ENCODE measurements around the gene GATA3. TPM values are rescaled to one million over a fixed set of nuclear protein-coding genes. Genes with fewer than 3 reads are reported as not detected.

GATA3 gene
- total and polyA plus RNA-seq, 9 donors = 0.11 to 9.8 (median 0.33) TPM

GRCh38 chr10:8114741-8115617 is 60.5 kb downstream of the GATA3 start:
- Histone ChIP-seq H3K9me3 (replicated peaks; ENCODE audit: control insufficient read depth, low read depth, low read length) (no peaks in the 10 kb centered on the region), H3K27me3 (ENCODE audit: control insufficient read depth, insufficient read depth, low read length) (peaks cover 2% of the 10 kb centered on the region), H3K4me1 (ENCODE audit: control insufficient read depth, insufficient read depth, low read length) (no peaks in the 10 kb centered on the region), H3K27ac (ENCODE audit: low read length) (no peak overlapping the region), H3K4me3 (ENCODE audit: low read length) (no peak overlapping the region), H3K36me3 (ENCODE audit: control insufficient read depth, insufficient read depth, low read length) (no peaks in the 10 kb centered on the region)
- 96% methylated on average over 4 of the region's 13 CpGs for WGBS (ENCODE audit: insufficient coverage)
- no peak for DNase-seq

DNA sequence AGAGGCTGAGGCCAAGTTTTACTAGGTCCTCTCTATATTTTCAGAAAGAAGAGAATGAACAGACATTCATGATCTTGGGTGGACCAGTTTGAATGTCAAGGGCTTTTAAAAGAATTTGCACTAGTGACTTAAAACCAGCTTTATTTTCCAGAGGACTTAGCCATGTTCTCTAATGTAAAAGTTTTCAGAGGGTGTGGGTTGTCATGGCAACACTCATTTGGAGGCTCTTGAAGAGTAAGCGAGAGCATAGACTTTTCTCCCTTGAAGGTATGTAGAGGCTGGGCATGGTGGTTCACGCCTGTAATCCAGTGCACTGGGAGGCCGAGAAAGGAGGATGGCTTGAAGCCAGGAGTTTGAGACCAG is 61.1 kb downstream of the GATA3 start:
- no peaks in the 10 kb centered on the region for H3K36me3 ChIP-seq (ENCODE audit: control insufficient read depth, insufficient read depth, low read length)
- no peak for DNase-seq
- H3K4me1 ChIP-seq (ENCODE audit: control insufficient read depth, insufficient read depth, low read length) = no peaks in the 10 kb centered on the region
- no peak overlapping the region for H3K27ac ChIP-seq (ENCODE audit: low read length)
- peaks cover 2% of the 10 kb centered on the region for H3K27me3 ChIP-seq (ENCODE audit: control insufficient read depth, insufficient read depth, low read length)
- no peak overlapping the region for H3K4me3 ChIP-seq (ENCODE audit: low read length)
- no peaks in the 10 kb centered on the region for H3K9me3 ChIP-seq (replicated peaks; ENCODE audit: control insufficient read depth, low read depth, low read length)
- WGBS (ENCODE audit: insufficient coverage) = 100% methylated on average over 2 of the region's 3 CpGs

GRCh38 chr10:8116474-8116873 is 62.0 kb downstream of the GATA3 start:
- Histone ChIP-seq H3K36me3 (ENCODE audit: control insufficient read depth, insufficient read depth, low read length) (no peaks in the 10 kb centered on the region), H3K27ac (ENCODE audit: low read length) (no peak overlapping the region), H3K9me3 (replicated peaks; ENCODE audit: control insufficient read depth, low read depth, low read length) (no peaks in the 10 kb centered on the region), H3K27me3 (ENCODE audit: control insufficient read depth, insufficient read depth, low read length) (peaks cover 2% of the 10 kb centered on the region), H3K4me3 (ENCODE audit: low read length) (no peak overlapping the region), H3K4me1 (ENCODE audit: control insufficient read depth, insufficient read depth, low read length) (no peaks in the 10 kb centered on the region)
- WGBS (ENCODE audit: insufficient coverage) = no CpG with 5 or more reads among the region's 5 CpGs
- DNase-seq = no peak

DNA sequence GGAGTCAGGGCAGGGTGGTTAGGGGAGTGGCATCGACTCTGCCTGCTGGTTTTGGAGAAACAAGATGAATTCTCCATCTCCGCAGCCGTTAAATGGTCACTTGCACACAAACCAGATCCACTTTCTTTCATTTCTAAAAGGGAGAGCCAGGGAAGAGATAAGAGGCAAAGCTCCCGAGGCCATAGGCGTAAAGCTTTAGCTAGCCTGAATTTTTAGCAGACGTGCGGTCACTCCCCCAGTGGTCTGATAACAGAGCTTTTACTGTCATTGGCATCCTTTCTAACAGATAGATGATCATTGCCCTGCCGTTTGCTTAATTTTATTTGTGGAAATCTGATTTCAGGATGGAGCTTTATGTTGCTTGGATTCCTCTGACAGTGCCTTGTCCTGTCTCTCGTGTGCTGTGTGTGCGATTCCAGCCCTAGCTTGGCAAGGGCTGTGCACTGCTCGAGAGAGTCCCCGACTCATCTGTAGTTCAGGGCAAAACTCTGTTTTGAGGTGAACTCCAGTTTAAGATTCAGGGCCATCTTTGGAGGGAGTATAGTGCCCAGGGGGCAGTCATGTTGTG is 62.5 kb downstream of the GATA3 start:
- WGBS (ENCODE audit: insufficient coverage) = 50% methylated on average over 1 of the region's 12 CpGs

GRCh38 chr10:8121201-8121890 is 66.9 kb downstream of the GATA3 start:
- no peak for DNase-seq
- no peaks in the 10 kb centered on the region for H3K36me3 ChIP-seq (ENCODE audit: control insufficient read depth, insufficient read depth, low read length)
- WGBS (ENCODE audit: insufficient coverage) = 90% methylated on average over 6 of the region's 12 CpGs

More for the DNA sequence above, 62.5 kb downstream of the GATA3 start:
- Histone ChIP-seq H3K4me1 (ENCODE audit: control insufficient read depth, insufficient read depth, low read length) (no peaks in the 10 kb centered on the region), H3K4me3 (ENCODE audit: low read length) (no peak overlapping the region), H3K27ac (ENCODE audit: low read length) (no peak overlapping the region), H3K9me3 (replicated peaks; ENCODE audit: control insufficient read depth, low read depth, low read length) (no peaks in the 10 kb centered on the region), H3K27me3 (ENCODE audit: control insufficient read depth, insufficient read depth, low read length) (peaks cover 2% of the 10 kb centered on the region), H3K36me3 (ENCODE audit: control insufficient read depth, insufficient read depth, low read length) (no peaks in the 10 kb centered on the region)
- DNase-seq = no peak

DNA sequence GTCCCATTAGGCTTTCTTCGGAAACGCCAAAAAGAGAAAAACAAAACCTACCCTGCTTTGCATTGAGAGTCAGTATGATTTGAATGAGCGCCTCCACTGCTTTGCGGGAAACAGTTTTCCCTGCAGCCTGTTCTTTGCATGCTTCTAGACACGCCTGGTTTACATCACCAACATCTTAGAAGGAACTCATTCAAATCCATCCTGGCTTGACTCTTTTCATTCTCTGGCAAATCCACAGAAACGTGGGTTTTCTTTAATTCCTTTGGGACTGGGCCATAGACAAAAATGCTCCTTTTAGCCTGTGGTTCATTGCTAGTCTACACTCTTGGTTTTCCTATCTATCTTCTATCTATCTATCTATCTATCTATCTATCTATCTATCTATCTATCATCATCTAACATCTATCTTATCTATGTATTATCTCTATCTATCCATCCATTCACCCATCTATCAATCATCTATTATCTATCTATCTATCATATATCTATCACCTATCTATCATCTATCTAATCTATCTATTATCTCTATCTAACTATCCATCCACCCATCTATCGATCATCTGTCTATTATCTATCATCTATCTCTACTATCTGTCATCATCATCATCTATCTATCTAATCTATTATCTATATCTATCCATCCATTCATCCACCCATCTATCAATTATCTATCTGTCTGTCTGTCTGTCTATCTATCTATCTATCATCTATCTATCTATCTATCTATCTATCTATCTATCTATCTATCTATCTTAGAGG is 68.3 kb downstream of the GATA3 start:
- Histone ChIP-seq H3K4me1 (ENCODE audit: control insufficient read depth, insufficient read depth, low read length) (no peaks in the 10 kb centered on the region), H3K27ac (ENCODE audit: low read length) (no peak overlapping the region), H3K9me3 (replicated peaks; ENCODE audit: control insufficient read depth, low read depth, low read length) (no peaks in the 10 kb centered on the region), H3K36me3 (ENCODE audit: control insufficient read depth, insufficient read depth, low read length) (no peaks in the 10 kb centered on the region), H3K4me3 (ENCODE audit: low read length) (no peak overlapping the region), H3K27me3 (ENCODE audit: control insufficient read depth, insufficient read depth, low read length) (no peaks in the 10 kb centered on the region)
- no peak for DNase-seq
- 76% methylated on average over 2 of the region's 7 CpGs for WGBS (ENCODE audit: insufficient coverage)

More at GRCh38 chr10:8121201-8121890, 66.9 kb downstream of the GATA3 start:
- H3K4me1 ChIP-seq (ENCODE audit: control insufficient read depth, insufficient read depth, low read length) = no peaks in the 10 kb centered on the region
- H3K9me3 ChIP-seq (replicated peaks; ENCODE audit: control insufficient read depth, low read depth, low read length) = no peaks in the 10 kb centered on the region
- H3K4me3 ChIP-seq (ENCODE audit: low read length) = no peak overlapping the region
- no peak overlapping the region for H3K27ac ChIP-seq (ENCODE audit: low read length)
- no peaks in the 10 kb centered on the region for H3K27me3 ChIP-seq (ENCODE audit: control insufficient read depth, insufficient read depth, low read length)

DNA sequence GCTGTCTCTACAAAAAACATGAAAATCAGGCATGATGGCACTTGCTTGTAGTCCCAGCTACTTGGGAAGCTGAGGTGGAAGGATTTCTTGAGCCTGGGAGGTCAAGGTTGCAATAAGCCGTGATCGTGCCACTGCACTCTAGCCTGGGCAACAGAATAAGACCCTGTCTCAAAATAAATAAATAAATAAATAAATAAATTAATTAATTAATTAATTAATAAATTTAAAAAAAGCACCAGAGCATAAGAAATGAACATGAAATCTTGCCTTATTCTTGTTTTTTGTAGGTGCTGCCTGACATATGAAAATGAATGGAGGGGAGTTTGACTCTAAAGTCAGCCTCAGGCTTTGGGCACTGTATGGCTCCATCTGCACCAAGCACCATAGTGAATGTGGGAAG is 69.9 kb downstream of the GATA3 start:
- Histone ChIP-seq H3K27me3 (ENCODE audit: control insufficient read depth, insufficient read depth, low read length) (no peaks in the 10 kb centered on the region), H3K9me3 (replicated peaks; ENCODE audit: control insufficient read depth, low read depth, low read length) (no peaks in the 10 kb centered on the region), H3K27ac (ENCODE audit: low read length) (no peak overlapping the region), H3K4me3 (ENCODE audit: low read length) (no peak overlapping the region), H3K36me3 (ENCODE audit: control insufficient read depth, insufficient read depth, low read length) (no peaks in the 10 kb centered on the region), H3K4me1 (ENCODE audit: control insufficient read depth, insufficient read depth, low read length) (no peaks in the 10 kb centered on the region)
- WGBS (ENCODE audit: insufficient coverage) = no CpG with 5 or more reads among the region's 2 CpGs
- DNase-seq = no peak

Other genes starting within 250 kb of the GATA3 start
- 2.0 TPM for gene TAF3, start 236.2 kb upstream of the GATA3 start, total RNA-seq
- gene TAF3, start 236.2 kb upstream of the GATA3 start, polyA plus RNA-seq (ENCODE audit: insufficient read depth in 1 of 8, insufficient read length in 8 of 8, low replicate concordance in 1 of 8) = 1 to 10 TPM; 4.8 to 7.4 (median 6.4) TPM

Measured in muscle of leg (tissue), 11 donors.